ENCODE data around the gene MRPL38.
"Not testable (repeated sequence)": the region's sequence is repeated elsewhere in the genome, so short reads cannot be mapped to it uniquely, and the experiment has no call there.

The MRPL38 gene

DNA sequence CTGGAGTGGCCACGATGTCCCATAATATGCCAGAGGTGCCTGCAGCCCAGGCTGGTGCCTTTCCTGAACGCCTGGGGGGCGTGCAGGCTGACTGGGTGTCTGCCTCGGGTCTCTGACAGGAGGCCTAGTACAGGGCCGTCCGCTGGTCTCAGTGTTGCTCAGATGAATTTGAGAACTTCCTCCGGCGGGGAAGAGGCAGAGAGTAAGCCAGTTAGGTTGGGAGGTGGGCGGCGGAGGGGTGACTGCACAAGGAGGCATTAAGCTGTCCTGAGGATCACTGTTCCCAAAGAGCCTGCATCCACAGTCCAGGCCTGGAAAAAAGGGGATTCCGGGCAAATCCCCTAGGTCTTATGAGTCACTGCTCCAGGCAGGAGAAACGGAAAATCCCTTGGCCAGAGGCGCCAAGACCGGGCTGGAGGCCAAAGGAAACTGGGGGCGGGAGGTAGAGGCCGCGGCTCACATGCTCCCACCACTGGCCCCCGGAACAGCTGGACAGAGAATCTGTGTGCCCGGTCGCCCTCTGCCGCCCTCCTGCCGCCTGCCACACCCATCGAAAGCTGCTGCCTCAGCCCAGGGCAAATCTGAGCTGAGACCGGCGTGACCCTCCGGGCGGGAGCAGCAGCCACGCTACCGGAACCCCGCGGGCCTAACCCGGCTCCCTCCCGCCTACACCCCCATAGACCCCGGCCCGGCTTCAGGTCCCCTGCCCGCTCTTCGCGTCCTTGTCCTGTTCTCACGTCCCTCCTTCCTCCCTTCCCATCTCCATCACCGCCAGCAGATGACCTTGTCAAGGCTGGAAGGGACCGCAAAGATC, 27.5 kb downstream of the MRPL38 start:
- DNase-seq (ENCODE audit: low read depth in 2 of 2), result no peak

DNA sequence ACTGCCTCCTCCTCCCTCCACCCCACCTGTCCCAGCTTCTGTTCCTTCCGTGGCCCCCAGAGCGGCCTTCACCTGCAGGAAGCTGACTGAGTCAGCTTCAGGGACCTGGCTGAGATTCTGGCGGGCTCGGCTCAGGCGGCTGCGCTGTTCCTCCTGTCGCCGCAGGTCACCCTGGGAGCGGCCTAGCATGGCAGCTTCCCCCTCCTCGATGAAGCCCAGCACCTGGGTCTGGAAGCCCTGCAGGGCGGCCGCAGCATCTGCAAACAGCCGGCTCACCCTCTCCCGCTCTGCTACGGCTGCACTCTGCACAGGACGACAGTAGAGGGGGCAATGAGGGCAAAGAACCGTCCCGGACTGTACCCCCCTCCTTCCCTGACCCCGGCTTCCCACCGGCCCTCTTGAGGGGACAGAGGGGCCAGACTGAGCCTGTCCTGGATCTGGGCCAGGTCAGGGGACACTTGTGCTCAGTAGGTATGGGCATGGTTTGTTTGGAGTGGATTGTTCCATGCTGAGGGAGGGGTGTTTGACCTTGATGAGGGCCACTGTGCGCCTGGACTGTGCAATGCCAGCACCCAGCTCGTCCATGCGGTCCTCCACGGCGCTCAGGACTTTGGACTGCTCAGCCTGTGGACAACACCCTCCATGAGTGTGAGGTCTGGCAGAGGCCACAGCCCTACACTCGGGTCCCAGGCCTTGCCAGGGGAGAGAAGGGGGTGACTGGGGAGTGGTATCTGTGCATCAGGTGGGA, 28.3 kb downstream of the MRPL38 start:
- peak in 1 of 2 donors; percentile 58 for DNase-seq (ENCODE audit: low read depth in 2 of 2)

DNA sequence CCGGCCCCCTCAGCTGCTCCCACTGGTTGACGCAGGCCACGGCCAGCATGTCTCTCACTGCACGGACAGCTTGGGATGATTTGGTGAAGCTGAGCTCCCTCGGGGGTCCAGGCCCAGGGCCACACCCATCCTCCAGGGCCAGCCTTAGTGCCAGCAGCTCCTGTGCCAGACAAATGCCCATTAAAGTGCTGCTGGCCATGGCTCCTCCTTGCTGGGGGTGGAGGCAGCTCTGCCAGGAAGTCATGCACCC, 28.8 kb downstream of the MRPL38 start:
- DNase-seq (ENCODE audit: low read depth in 2 of 2), result no peak

DNA sequence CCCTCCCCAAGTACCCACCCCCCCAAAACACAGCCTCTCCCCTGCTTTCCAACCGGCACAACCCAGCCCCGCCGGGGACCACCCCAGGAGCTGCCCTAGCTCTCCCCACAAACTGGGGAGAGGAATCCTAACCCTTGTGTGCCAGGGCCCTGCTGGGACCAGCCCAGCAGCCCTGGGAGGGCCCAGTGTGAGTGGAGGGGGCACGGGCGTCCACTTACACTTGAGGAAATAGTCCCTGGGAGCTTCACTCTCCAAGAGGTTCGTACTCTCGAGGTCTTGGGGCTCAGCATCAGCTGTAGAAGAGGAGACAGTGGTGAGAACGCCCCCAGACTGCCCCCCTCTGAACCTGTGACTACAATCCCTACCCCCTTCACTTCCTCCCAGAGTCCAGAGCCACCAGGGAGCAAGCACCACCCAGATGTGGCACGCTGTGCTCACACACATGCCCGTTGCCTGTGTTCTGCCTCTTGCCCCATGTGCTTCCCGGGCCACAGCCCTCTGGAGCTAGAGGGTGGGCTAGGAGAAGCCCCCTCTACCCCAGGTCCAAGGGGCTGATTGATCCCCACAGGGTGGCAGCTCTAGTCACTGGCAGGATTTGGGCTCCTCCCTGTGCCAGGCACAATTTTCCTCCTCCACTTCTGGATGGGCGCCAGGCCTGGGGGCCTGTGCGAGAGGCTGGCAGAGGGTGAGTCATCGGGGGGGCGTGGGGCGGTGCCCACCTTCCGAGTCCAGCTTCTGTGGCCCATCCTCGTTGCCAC, 29.3 kb downstream of the MRPL38 start:
- no peak for DNase-seq (ENCODE audit: low read depth in 2 of 2)

DNA sequence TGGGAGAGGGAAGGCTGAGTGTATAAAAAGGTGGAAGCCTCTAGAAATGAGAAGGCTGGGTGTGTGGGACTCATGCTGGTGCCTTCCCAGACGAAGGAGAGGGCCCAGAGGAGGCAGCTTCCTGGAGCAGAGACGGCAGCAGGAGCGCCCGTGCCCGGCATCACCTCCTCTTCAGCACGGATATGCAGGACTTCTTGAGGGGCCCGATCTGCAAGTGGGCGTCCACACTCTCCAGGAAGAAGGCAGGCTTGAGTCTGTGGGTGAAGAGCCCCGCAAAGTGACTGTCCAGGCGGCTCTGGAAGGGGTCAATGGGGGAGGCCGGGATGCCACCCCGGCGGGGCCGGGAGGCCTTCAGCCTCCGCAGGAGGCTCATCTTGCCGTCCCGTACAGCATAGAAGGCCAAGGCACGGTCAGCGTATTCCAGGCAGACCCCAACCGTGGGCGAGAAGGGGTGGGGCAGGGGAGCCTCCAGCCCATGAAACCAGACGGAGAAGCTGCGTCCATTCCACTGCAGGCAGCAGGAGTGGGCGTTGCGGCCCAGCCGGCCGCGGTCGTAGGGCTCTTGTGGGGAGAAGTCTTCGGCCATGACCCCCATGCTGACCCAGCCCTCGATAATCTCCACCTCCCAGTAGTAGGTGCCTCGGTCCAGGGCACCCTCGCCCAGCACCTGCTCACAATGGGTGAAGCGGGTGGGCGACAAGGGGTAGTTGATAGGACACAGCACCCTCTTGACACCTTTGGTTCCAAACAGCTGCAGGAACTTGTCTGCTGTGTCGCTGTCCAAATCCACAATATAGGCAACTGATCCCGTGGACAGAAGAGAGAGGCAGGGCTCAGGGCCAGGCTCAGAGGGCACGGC, 30.1 kb downstream of the MRPL38 start:
- no peak for DNase-seq (ENCODE audit: low read depth in 2 of 2)

DNA sequence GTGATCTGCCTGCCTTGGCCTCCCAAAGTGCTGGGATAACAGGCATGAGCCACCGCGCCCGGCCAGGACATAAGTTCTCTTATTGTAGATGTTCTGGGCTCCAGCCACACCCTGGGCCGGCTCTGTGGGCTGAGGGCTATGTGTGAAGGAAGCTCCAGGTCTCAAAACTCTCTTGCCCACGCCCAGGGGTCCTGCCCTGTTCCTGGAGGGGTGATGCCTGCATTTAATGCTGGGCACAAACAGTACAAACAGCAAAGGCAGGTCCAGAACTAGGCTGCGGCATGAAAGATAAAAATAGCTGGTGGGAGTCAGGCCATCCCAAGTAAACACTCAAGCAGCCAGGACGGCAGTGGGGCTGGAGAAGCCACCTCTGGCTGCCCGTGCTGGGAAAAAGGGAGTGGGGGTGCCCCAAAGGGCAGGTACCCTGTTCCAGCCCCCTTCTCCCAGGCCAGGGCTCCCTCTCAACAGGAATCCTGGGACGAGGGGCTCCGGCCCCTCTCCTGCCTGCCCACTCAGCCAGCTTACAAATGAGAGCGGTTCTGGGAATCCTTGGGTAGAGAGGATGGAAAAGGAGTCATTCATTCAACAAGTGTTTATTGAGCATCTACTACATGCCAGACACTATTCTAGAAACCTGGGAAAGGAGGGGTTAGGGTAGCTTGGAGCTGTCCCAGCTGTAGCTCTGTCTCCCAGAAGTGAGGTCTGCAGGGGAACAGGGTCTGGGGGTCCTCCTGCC, 30.9 kb downstream of the MRPL38 start:
- no peak for DNase-seq (ENCODE audit: low read depth in 2 of 2)

DNA sequence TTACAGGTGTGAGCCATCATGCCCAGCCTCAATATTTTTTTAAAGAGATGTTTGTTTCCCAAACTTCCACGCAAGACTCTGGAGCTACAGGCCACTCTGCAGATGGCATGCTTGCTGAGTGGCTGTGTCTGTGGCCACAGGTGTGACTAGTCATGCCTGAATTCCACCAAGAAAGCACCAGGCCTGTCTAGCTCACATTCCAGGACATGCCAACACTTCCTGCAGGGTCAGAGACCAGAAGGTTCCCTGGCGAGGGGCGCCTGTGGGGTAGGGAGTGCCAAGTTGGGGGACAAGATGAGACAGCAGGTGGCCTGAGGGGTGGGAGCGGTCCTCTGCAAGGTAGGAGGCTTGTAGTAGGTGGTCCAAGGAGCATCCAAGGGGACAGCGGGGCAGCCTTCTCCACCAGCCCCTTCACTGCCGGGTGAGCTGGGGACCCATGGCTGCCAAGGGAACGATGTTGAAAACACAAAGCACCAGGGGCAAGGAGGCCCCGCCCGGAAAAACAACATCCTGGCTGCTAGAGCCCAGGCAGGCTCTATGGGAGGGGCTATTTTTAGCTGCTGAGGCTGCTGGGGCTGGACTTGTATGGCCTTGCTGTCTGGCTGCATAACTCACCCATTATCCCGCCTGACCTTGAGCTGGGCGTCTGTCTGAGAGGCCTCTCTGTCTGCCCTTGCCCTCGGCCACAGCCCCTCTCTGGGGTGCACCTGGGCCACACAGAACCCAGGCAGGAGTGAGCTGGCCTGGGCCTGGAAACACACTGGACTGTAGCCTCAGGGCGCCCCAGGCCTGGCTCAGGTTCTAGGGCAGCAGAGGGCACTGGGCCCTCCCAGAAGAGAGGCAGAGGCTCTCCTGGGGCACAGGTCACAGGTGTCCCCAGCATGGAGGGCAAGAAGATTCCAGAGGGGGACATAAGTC, 32.0 kb downstream of the MRPL38 start:
- DNase-seq (ENCODE audit: low read depth in 2 of 2), result peak in 1 of 2 donors; percentile 47

DNA sequence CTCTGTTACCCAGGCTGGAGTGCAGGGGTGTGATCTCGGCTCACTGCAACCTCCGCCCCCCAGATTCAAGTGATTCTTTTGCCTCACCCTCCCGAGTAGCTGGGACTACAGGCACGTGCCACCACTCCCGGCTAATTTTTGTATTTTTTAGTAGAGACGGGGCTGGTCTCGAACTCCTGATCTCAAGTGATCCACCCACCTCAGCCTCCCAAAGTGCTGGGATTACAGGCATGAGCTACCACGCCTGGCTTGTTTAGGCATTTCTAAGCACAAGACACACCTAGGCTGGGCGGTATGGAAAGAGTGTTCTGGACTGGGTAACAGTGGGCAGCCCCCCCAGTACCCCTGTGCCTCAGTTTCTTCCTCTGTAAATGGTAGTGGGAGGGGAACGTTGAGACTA, 34.5 kb downstream of the MRPL38 start:
- DNase-seq (ENCODE audit: low read depth in 2 of 2), result not testable (repeated sequence)

DNA sequence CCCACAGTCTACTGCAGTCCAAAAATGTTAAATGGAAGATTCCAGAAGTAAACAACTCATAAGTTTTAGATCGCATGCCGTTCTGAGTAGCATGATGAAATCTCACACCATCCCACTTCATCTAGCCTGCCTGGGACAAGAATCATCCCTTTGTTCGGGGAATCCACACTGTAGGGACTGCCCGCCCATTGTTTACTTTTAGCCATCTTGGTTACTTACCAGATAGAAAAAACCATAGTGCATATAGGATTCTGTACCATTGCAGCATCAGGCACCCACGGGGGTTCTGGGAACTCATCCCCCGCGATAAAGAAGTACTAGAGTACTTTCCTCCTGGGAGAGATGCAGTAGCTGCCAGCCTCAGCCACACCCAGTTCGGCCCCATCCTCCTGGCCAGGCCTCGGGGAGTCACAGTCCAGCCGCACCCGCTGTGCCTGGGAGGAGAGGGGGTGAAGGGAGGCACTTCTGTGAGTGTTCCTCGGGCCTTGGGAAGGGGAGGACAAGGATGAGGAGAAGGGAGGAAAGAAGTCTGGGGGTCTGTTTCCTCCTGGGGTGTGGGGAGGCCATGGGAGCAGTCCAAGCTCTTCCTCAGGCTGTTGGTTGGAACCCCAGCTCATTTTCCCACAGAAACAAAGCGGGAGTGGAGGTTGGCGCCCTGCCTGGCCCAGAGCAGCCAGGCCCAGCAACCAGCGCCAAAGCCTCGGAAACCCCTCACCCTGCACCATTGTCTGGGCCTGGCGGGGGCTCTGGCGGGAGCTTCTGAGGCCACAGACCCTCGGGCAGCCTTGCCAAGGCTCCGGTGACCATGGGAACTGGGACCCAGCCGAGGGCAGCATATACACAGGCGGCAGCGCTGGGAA, 35.2 kb downstream of the MRPL38 start:
- no peak for DNase-seq (ENCODE audit: low read depth in 2 of 2)

DNA sequence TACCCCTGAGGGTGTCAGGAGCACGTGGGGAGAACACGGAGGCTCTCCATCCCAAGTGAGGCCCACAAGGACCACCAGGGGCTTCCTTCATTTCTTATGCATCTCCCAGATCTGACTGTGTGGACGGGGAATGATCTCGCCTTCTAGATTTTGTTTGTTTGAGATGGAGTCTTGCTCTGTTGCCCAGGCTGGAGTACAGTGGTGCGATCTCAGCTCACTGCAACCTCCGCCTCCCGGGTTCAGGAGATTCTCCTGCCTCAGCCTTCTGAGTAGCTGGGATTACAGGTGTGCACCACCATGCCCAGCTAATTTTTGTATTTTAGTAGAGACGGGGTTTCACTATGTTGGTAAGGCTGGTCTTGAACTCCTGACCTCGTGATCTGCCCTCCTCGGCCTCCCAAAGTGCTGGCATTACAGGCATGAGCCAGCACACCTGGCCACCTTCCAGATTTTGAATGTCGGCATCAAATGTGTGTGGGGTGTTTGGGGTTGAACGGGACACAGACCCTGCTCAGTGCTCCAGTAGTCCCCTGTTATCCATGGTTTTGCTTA, 35.9 kb downstream of the MRPL38 start:
- DNase-seq (ENCODE audit: low read depth in 2 of 2), result not testable (repeated sequence)

DNA sequence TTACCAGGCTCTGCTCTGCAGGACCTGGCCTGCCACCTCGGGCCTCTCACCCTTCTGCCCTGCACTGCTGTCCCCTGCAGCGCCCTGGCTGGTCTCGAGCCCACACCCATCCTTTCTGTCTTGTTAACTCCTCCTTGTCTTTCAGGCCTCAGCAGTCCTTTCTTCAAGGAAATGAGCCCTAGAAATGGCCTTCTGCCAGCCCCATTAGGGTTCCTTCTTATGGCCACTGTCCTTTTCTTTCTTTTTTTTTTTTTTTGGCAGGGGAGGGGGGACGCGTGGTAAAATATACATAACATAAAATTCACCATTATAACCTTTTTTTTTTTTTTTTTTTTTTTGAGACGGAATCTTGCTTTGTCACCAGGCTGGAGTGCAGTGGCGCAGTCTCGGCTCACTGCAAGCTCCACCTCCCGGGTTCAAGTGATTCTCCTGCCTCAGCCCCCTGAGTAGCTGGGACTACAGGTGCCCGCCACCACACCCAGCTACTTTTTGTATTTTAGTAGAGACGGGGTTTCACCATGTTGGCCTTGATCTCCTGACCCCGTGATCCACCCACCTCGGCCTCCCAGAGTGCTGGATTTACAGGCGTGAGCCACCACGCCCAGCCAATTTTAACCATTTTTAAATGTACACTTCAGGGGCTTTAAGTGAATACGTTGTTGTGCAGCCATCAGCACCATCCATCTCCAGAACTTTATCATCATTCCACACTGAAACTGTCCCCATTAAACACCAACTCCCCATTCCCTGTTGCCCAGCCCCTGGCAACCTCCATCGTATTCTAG, 39.1 kb downstream of the MRPL38 start:
- not testable (repeated sequence) for DNase-seq (ENCODE audit: low read depth in 2 of 2)

DNA sequence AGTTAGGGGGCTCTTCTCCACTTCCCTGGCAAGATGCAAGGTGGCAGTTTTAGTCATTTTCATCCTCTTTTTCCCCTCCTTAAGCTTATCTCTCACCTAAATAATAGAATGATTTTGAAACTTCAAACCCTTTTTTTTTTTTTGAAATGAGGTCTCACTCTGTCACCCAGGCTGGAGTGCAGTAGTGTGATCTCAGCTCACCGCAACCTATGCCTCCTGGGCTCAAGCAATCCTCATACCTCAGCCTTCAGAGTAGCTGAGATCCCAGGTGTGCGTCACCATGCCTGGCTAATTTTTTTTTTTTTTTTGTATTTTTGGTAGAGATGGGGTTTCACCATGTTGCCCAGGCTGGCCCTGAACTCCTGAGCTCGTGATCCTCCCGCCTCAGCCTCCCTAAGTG, 39.8 kb downstream of the MRPL38 start:
- DNase-seq (ENCODE audit: low read depth in 2 of 2), result not testable (repeated sequence)

DNA sequence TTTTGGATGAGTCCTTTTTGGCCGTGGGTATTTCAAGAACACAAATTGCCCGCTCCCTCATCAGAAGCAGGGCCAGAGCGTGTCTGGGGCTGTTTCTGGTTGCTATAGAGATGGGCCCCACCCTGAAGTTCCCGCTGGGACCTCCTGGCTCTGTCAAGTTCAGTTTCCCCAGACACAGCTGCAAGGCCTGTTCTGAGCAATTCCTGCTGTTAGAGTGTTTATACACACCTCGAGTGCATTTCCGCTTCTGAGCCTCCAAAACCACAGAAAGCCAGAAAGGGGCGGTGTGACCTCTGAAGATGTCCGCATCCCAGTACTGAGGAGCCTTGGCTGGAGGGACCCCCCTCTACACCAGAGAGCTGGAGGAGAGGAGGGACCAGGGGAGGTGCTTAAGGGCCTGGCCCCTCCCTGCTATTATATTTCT, 40.2 kb downstream of the MRPL38 start:
- DNase-seq (ENCODE audit: low read depth in 2 of 2), result no peak

DNA sequence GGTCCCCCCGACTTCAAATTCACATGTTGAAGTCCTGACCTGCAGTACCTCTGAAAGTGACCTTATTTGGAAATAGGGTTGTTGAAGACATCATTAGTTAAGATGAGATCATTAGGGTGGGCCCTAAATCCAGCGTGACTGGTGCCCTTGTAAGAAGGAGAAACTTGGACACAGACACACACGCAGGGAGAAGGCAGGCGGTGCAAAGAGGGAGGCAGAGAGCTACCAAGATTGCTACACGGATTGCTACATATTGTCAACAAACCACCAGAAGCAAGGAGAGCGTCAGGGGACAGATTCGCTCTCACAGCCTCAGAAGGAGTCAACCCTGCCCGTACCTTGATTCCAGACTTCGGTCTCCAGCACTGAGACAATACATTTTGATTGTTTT, 42.8 kb downstream of the MRPL38 start:
- DNase-seq (ENCODE audit: low read depth in 2 of 2), result no peak

DNA sequence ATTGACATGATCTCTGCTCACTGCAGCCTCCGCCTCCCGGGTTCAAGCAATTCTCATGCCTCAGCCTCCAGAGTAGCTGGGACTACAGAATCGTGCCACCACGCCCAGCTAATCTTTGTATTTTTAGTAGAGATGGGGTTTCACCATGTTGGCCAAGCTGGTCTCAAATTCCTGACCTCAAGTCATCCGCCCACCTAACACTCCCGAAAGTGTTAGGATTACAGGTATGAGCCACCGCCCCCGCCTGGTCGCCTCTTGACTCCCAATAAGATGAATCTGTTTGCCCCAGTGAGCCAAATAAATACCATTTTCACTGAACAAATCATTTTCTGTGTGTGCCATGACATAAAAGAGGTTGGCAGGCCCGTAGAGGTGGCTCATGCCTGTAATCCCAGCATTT, 45.3 kb downstream of the MRPL38 start:
- DNase-seq (ENCODE audit: low read depth in 2 of 2), result not testable (repeated sequence)

DNA sequence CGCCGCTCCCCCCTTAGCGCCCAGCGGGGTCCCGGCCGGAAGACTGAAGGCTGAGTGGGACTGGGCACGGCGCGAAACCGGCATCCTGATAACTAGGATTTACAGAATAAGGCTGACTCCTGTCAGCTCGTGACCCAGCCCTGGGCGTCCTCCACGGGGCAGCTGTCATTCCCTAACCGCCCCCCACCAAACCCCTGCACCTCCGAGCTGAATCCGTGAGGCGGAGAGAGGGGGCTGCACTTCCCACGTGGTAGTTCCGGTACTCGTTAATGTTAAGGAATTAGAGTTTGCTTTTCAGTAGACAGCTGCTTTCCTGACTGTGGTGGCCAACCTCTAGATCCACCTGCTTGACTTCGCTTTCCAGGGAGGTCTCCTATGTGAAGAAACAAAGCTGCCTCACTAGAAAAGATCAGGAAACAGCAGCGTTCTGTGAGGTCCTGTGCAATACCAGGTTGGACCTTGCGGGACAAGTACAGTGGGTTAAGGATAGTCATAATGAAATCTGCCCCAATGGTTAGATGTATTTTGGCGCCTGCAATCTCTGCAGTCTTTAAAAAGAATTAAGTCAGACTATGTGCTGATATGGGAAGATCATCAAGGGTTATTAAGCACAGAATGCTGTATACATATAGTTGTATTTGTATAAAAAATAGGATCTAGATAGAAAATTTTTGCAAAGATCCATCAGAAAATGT, 48.5 kb downstream of the MRPL38 start:
- DNase-seq (ENCODE audit: low read depth in 2 of 2), result no peak
